RWPE2 (cell line): ENCODE data around the gene NRP2.

Source experiments
- ATAC-seq: fragments of 200-7000 bp; cut with Tn5 transposase; 3 replicates; pipeline ENCODE4 v1.9.1; 2021; ENCODE audit warnings: low read depth
- DNase-seq: peaks from one replicate; pipeline ENCODE4 v3.0.0-alpha.2; 2020; ENCODE audit warnings: low spot score
- H3K27ac ChIP-seq: fragments of 450-650 bp; 2 replicates; pipeline ENCODE4 v1.5.1; 2017; ENCODE audit warnings: mild to moderate bottlenecking; ENCODE audit not compliant: poor library complexity, severe bottlenecking
- H3K27me3 ChIP-seq: fragments of 250-450 bp; sonication (Bioruptor Pico); 2 replicates; pipeline ENCODE4 v1.5.1; 2021; ENCODE audit warnings: mild to moderate bottlenecking, moderate library complexity; ENCODE audit not compliant: insufficient read depth, poor library complexity, severe bottlenecking
- H3K36me3 ChIP-seq: fragments of 250-450 bp; sonication (Bioruptor Pico); 2 replicates; pipeline ENCODE4 v1.5.1; 2020; ENCODE audit warnings: low read depth, mild to moderate bottlenecking, moderate library complexity
- H3K4me1 ChIP-seq: fragments of 250-450 bp; sonication (Bioruptor Pico); 2 replicates; pipeline ENCODE4 v1.5.1; 2021; ENCODE audit warnings: mild to moderate bottlenecking, moderate library complexity; ENCODE audit not compliant: insufficient read depth, poor library complexity, severe bottlenecking
- H3K4me3 ChIP-seq: fragments of 250-450 bp; sonication (Bioruptor Pico); 2 replicates; pipeline ENCODE4 v1.5.1; 2021; ENCODE audit warnings: mild to moderate bottlenecking, moderate library complexity; ENCODE audit not compliant: severe bottlenecking
- H3K9me3 ChIP-seq: fragments of 250-450 bp; sonication (Bioruptor Pico); 2 replicates; pipeline ENCODE4 v1.5.1; 2021; ENCODE audit warnings: mild to moderate bottlenecking, moderate library complexity; ENCODE audit not compliant: severe bottlenecking
- TF ChIP-seq, protein P1 (sequence below): fragments of 450-650 bp; IDR thresholded peaks from one replicate; pipeline ENCODE4 v1.5.1; 2017; ENCODE audit warnings: mild to moderate bottlenecking, moderate library complexity; ENCODE audit not compliant: poor library complexity, severe bottlenecking

The NRP2 gene

DNA sequence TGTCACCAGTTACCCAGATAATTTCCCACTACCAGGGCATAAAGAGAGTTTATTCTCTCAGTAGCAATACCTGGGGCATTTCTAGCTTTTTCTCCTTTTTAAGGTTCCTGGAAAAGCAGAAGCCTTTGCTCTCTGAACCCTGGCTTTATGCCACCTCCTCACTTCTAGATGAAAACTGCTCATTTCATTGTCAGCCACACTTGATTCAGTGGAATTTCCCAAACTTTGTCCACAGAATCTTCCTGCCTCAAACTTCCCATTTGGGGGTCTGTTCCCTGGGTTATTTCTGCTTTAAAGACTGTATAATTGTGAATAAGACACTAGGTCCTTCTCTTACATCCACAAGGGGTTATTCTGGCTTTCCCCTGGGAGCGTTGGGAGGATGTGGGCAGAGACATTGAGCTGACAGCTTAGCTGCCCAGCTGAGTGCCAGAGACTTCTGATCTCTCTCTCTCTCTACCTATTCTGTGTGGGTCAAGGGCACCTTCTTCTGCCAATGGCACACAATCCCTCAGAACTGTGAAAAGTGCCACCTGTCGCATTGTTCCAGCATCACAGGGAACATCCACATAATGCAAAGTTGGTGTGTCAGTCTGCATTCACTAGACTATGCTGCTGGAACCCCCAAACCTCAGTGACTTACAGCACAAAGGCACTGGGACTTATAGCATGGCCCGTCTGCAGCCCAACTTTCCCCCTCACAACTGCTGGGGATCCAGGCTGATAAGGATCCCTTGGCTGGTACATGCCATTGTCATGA is 19.9 kb upstream of the NRP2 start:
- Histone ChIP-seq H3K4me1 (peaks cover 13% of the 10 kb centered on the region), H3K4me3 (no peak overlapping the region), H3K27me3 (no peaks in the 10 kb centered on the region), H3K9me3 (no peaks in the 10 kb centered on the region), H3K36me3 (no peaks in the 10 kb centered on the region), H3K27ac (no peak overlapping the region)
- DNase-seq (no peak), ATAC-seq (no peak)
- TF ChIP-seq, protein P1, sequence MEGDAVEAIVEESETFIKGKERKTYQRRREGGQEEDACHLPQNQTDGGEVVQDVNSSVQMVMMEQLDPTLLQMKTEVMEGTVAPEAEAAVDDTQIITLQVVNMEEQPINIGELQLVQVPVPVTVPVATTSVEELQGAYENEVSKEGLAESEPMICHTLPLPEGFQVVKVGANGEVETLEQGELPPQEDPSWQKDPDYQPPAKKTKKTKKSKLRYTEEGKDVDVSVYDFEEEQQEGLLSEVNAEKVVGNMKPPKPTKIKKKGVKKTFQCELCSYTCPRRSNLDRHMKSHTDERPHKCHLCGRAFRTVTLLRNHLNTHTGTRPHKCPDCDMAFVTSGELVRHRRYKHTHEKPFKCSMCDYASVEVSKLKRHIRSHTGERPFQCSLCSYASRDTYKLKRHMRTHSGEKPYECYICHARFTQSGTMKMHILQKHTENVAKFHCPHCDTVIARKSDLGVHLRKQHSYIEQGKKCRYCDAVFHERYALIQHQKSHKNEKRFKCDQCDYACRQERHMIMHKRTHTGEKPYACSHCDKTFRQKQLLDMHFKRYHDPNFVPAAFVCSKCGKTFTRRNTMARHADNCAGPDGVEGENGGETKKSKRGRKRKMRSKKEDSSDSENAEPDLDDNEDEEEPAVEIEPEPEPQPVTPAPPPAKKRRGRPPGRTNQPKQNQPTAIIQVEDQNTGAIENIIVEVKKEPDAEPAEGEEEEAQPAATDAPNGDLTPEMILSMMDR, result no peak

DNA sequence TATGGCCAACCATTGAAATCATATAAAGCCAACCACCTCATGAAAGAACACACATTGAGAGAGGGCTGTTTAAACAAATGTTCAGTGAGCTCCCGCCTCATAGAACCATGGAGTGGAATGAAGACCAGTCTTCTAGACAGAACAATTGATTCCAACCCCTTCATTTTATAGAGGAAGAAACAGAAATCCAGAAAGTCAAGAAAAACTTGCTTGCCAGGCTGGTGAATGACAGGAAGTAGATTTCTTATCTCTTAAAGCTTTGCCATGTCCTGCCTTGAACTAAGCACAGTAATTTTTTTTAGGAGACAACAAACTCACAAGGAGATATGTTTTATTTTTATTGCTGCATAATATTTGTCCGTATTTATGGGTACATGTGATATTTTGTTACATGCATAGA is 16.5 kb upstream of the NRP2 start:
- H3K9me3 ChIP-seq, result no peaks in the 10 kb centered on the region
- ATAC-seq (no peak), DNase-seq (no peak)
- no peaks in the 10 kb centered on the region for H3K27me3 ChIP-seq
- no peaks in the 10 kb centered on the region for H3K36me3 ChIP-seq
- H3K27ac ChIP-seq, result no peak overlapping the region
- no peak overlapping the region for H3K4me3 ChIP-seq
- TF ChIP-seq, protein P1, result no peak
- H3K4me1 ChIP-seq, result peaks cover 14% of the 10 kb centered on the region

DNA sequence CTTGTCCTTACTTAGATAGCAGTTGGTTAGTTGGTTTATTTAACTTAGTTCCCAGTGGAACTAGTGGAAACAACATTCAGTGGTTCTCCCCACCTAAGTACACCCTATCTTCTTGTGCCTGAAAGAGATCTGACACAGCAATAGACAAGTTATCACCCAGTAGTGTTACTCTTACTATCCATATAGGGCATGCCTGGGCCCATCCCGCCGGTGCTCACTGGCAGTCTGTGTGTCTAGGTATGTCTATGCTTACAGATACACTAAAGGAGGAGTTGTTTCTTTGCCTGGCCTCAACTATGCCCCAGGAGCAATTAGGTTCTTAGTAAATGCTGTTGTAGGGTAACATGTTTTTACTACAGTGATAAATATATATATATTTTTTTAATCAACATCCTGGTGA is 12.0 kb upstream of the NRP2 start:
- DNase-seq (no peak), ATAC-seq (peak; percentile 99)
- H3K27ac ChIP-seq, result no peak overlapping the region
- H3K36me3 ChIP-seq, result no peaks in the 10 kb centered on the region
- no peaks in the 10 kb centered on the region for H3K9me3 ChIP-seq
- H3K4me3 ChIP-seq, result no peak overlapping the region
- H3K4me1 ChIP-seq, result peaks cover 9% of the 10 kb centered on the region
- H3K27me3 ChIP-seq, result no peaks in the 10 kb centered on the region
- TF ChIP-seq, protein P1, result no peak

DNA sequence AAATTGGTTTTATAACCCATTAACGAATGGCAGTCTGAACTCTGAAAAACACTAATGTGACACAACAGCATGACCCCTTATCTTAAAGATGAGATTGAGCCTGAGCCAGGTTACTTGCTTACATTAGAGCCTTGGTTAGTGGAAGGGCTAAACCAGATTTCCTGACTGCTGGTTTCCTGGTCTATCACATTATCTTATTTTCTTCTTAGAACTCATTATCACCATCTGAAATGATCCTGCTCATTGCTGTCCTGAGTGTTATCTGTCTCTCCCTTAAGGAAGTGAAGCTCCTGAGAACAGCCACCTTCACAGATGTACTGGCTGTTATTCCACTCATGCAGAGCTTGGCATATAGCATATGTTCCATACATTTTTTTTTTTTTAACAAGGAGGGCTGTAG is 9.0 kb upstream of the NRP2 start:
- DNase-seq, result no peak
- no peaks in the 10 kb centered on the region for H3K27me3 ChIP-seq
- H3K4me3 ChIP-seq, result no peak overlapping the region
- H3K27ac ChIP-seq, result no peak overlapping the region
- H3K9me3 ChIP-seq, result no peaks in the 10 kb centered on the region
- peaks cover 11% of the 10 kb centered on the region for H3K4me1 ChIP-seq
- TF ChIP-seq, protein P1, result no peak
- no peak for ATAC-seq
- H3K36me3 ChIP-seq, result no peaks in the 10 kb centered on the region

DNA sequence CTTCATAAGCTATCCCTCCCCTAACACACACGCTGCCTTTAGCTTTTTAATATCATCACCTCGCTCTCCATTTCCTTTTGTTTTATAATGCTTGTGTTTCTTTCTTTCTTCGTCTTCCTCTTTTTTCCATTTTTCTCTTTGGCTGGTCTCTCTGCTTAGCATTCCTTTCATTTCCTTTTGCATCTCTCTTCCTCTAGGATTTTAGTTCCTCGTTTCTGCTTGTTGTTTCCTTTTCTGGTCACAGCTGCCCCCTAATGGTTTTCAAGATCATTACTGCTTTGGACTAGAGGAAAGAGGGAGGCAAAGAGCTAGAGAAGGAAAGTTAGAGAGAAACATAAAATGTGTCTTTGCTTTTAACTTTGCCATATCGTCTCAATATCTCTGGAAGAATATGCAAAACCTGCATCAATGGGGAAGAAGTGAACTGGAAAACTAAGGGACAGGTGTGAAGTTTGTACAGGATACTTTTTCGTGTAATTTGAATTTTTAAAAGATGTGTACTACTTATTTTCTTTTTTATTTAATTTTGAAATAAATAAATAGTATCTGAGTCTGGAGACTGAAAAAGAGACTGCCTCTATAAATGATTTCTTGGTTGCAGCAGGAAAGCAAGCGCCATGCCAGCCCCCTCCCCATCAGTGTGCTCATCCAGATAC is 6.3 kb upstream of the NRP2 start:
- no peak for DNase-seq
- ATAC-seq, result no peak
- Histone ChIP-seq H3K9me3 (no peaks in the 10 kb centered on the region), H3K27ac (no peak overlapping the region), H3K27me3 (no peaks in the 10 kb centered on the region), H3K4me1 (peaks cover 18% of the 10 kb centered on the region), H3K4me3 (no peak overlapping the region), H3K36me3 (no peaks in the 10 kb centered on the region)
- TF ChIP-seq, protein P1, result peak; percentile 92
